ENCODE data around the gene SIL1. TPM values are rescaled to one million over a fixed set of nuclear protein-coding genes. Genes with fewer than 3 reads are reported as not detected.
A peak's percentile ranks its signal among the peaks of the same experiment; 100 is the strongest.

Gene SIL1
- total and polyA plus RNA-seq, 2 of the 4 experiments (the other 2 are of a cell fraction) = 56.1 to 66.0 TPM

- no peak overlapping the region for H3K4me2 ChIP-seq (ENCODE audit: low read depth, low read length)
- no peaks in the 10 kb centered on the region for H3K9me3 ChIP-seq (ENCODE audit: control insufficient read depth, insufficient read depth, low read length)
- H3K4me3 ChIP-seq (ENCODE audit: insufficient read depth, low read depth, low read length) = no peak overlapping the region
- H3K23ac ChIP-seq (ENCODE audit: low read depth, low read length) = no peak overlapping the region
- H2BK5ac ChIP-seq (ENCODE audit: low read depth, low read length, poor library complexity, severe bottlenecking) = no peak overlapping the region
- H3K14ac ChIP-seq (replicated peaks; ENCODE audit: low read depth, low read length) = no peak overlapping the region; the same call in 1 of the 2 replicates
- peak; percentile 54 for DNase-seq
- H2BK15ac ChIP-seq (ENCODE audit: low read depth, low read length) = no peak overlapping the region
- peaks cover 9% of the 10 kb centered on the region; the same call in 1 of the 2 replicates for H3K9me1 ChIP-seq (ENCODE audit: insufficient read depth, low read length)
- peak; percentile 63 for ATAC-seq (ENCODE audit: low read depth)
- H2BK20ac ChIP-seq (ENCODE audit: low read depth, low read length) = no peak overlapping the region
- peaks cover 13 to 22% of the 10 kb centered on the region in 2 experiments; a peak in 3 of 4 replicates for H3K79me1 ChIP-seq (ENCODE audit: low read depth in 1 of 2, low read length in 2 of 2)
- no peak overlapping the region for H3K4ac ChIP-seq (ENCODE audit: low read depth, low read length)
- POLR2A ChIA-PET (ENCODE audit: unreplicated experiment) = no interaction called here
- no peak overlapping the region for H3K18ac ChIP-seq (ENCODE audit: low read depth, low read length)
- dilution Hi-C loops (cut with HindIII; ENCODE audit: low sequenced_read_pairs, unreplicated experiment) (no loop called here), in situ Hi-C loops (cut with MboI; ENCODE audit: low sequenced_read_pairs) (no loop called here), intact Hi-C loops (cut with micrococcal nuclease) (loop anchor here (5.0 kb wide), 1 partner anchor 40 kb away; no protein-coding TSS in a partner anchor)
- WGBS, 2 experiments (ENCODE audit: extremely low coverage in 2 of 2, insufficient read length in 1 of 2) = no CpG with 5 or more reads among the region's 2 CpGs
- peak overlapping the region; percentile 24; the same call in 1 of the 2 replicates for H2AK5ac ChIP-seq (ENCODE audit: low read depth, low read length)
- H3K56ac ChIP-seq (ENCODE audit: extremely low read depth, insufficient read depth, low read length) = no peak overlapping the region
- peak overlapping the region; percentile 51 for H2AFZ ChIP-seq (replicated peaks; ENCODE audit: low read length, poor library complexity)
- H4K5ac ChIP-seq (ENCODE audit: low read depth, low read length) = no peak overlapping the region
- no peak overlapping the region for H2BK120ac ChIP-seq (ENCODE audit: low read depth, low read length)
- H4K20me1 ChIP-seq (ENCODE audit: insufficient read depth, low read length) = 0 out of 2 replicates have a peak, but pooled peaks cover 5% of the 10 kb centered on the region
- TF ChIP-seq MXI1 (IDR thresholded peaks at IDR 0.05; ENCODE audit: borderline replicate concordance, low read depth, low read length) = no peak
- no peak for TF ChIP-seq MAZ (IDR thresholded peaks at IDR 0.05; ENCODE audit: borderline replicate concordance, low read depth, low read length)
- no peak for TF ChIP-seq SMC3 (IDR thresholded peaks at IDR 0.05; ENCODE audit: low read depth, low read length)
- no peak for TF ChIP-seq CEBPB (IDR thresholded peaks at IDR 0.05; ENCODE audit: low read depth, low read length)
- TF ChIP-seq MAFK (IDR thresholded peaks at IDR 0.05; ENCODE audit: low read depth, low read length) = no peak
- TF ChIP-seq RCOR1 (IDR thresholded peaks at IDR 0.05; ENCODE audit: insufficient replicate concordance, low read length) = no peak
- no peak for TF ChIP-seq NFE2L2 (IDR thresholded peaks at IDR 0.05; ENCODE audit: low read depth, low read length)
- TF ChIP-seq POLR2A (IDR thresholded peaks at IDR 0.05; ENCODE audit: low read depth, low read length) = no peak
- H3K36me3 ChIP-seq (ENCODE audit: control insufficient read depth, insufficient read depth, low read length) = no peaks in the 10 kb centered on the region
- no peak overlapping the region for H2AK9ac ChIP-seq (replicated peaks; ENCODE audit: low read depth, low read length, poor library complexity)
- no TSS peak for BruUV-seq (replicated peaks)
- no peaks in the 10 kb centered on the region for H3K27me3 ChIP-seq (ENCODE audit: control insufficient read depth, insufficient read depth, low read length)
- H3K27ac ChIP-seq (ENCODE audit: insufficient read depth, low read length) = no peak overlapping the region; the same call in 1 of the 2 replicates
- peaks cover 15% of the 10 kb centered on the region for H3K4me1 ChIP-seq (ENCODE audit: control insufficient read depth, insufficient read depth, low read length)
- CTCF ChIA-PET = no interaction called here
- H3K9ac ChIP-seq (ENCODE audit: low read depth, low read length) = no peak overlapping the region
- no peak overlapping the region for H4K8ac ChIP-seq (ENCODE audit: low read depth in 2 of 2, low read length in 2 of 2)
- no peak overlapping the region for H4K91ac ChIP-seq (ENCODE audit: insufficient read depth, low read depth, low read length)
These were observed 50.6 kb downstream of the SIL1 start for GRCh38 chr5:139147483-139148087.
